Renal pelvis (tissue), 4 donors: ENCODE data around the gene LDLRAD4. TPM values are rescaled to one million over a fixed set of nuclear protein-coding genes. Genes with fewer than 3 reads are reported as not detected.

Source experiments
- DNase-seq: peaks from one replicate; pipeline ENCODE4 v3.0.0-alpha.2; 2013
- polyA plus RNA-seq, 3 donors: library from polyadenylated mRNA; unstranded; fragments of 120-200 nt; gene quantifications; one replicate each; pipeline ENCODE4 v1.2.1, GENCODE V29; 2013; ENCODE audit not compliant: insufficient read length in 3 of 3

LDLRAD4 gene
- polyA plus RNA-seq, 3 donors = 9.0 to 11.3 (median 10.6) TPM

GRCh38 chr18:13503836-13504235 is 285.3 kb downstream of the LDLRAD4 start:
- no peak for DNase-seq

- DNase-seq = no peak
Measured at GRCh38 chr18:13505780-13506345, 287.3 kb downstream of the LDLRAD4 start.

- DNase-seq = no peak
Measured at GRCh38 chr18:13510594-13510993, 292.0 kb downstream of the LDLRAD4 start.

GRCh38 chr18:13511961-13512577 is 293.5 kb downstream of the LDLRAD4 start:
- no peak for DNase-seq

- no peak for DNase-seq
Measured at GRCh38 chr18:13513021-13513420, 294.5 kb downstream of the LDLRAD4 start.

GRCh38 chr18:13513481-13513880 is 294.9 kb downstream of the LDLRAD4 start:
- DNase-seq = no peak

- no peak for DNase-seq
Measured at GRCh38 chr18:13514558-13514957, 296.0 kb downstream of the LDLRAD4 start.

- DNase-seq = no peak
Measured at GRCh38 chr18:13516855-13517254, 298.3 kb downstream of the LDLRAD4 start.

GRCh38 chr18:13517369-13517768 is 298.8 kb downstream of the LDLRAD4 start:
- no peak for DNase-seq

GRCh38 chr18:13518382-13518781 is 299.8 kb downstream of the LDLRAD4 start:
- no peak for DNase-seq

- DNase-seq = no peak
Measured at GRCh38 chr18:13520306-13520705, 301.7 kb downstream of the LDLRAD4 start.

- DNase-seq = no peak
Measured at GRCh38 chr18:13520741-13521140, 302.2 kb downstream of the LDLRAD4 start.

GRCh38 chr18:13521418-13521817 is 302.9 kb downstream of the LDLRAD4 start:
- no peak for DNase-seq

- DNase-seq = no peak
Measured at GRCh38 chr18:13522256-13522655, 303.7 kb downstream of the LDLRAD4 start.

GRCh38 chr18:13522861-13523660 is 304.5 kb downstream of the LDLRAD4 start:
- DNase-seq = no peak

- DNase-seq = no peak
Measured at GRCh38 chr18:13524054-13524453, 305.5 kb downstream of the LDLRAD4 start.

GRCh38 chr18:13524811-13525210 is 306.3 kb downstream of the LDLRAD4 start:
- no peak for DNase-seq

GRCh38 chr18:13525381-13526029 is 306.9 kb downstream of the LDLRAD4 start:
- DNase-seq = no peak

GRCh38 chr18:13526519-13526918 is 308.0 kb downstream of the LDLRAD4 start:
- DNase-seq = no peak

- DNase-seq = no peak
Measured at GRCh38 chr18:13527256-13527655, 308.7 kb downstream of the LDLRAD4 start.

- no peak for DNase-seq
Measured at GRCh38 chr18:13527730-13528129, 309.2 kb downstream of the LDLRAD4 start.

- no peak for DNase-seq
Measured at GRCh38 chr18:13528739-13529392, 310.3 kb downstream of the LDLRAD4 start.
